ENCODE results near the gene SYT6. TPM values are rescaled to one million over a fixed set of nuclear protein-coding genes. Genes with fewer than 3 reads are reported as not detected.

Gene SYT6
- total RNA-seq, 1 experiment from 2014 or later = 77.2 TPM

GRCh38 chr1:114090738-114091505 lies 62.7 kb downstream of the SYT6 start:
- H3K27me3 Mint-ChIP-seq (ENCODE audit: low read depth) = no peaks in the 10 kb centered on the region; the same call in 1 of the 2 replicates
- H4K8ac ChIP-seq (replicated peaks; ENCODE audit: insufficient read length, low read depth, low read length) = no peak overlapping the region
- no CpG with 5 or more reads among the region's 11 CpGs for WGBS (ENCODE audit: extremely low coverage, insufficient read length, low lambda C conversion rate)
- no peak overlapping the region for H2BK20ac ChIP-seq (ENCODE audit: low read depth, low read length, poor library complexity, severe bottlenecking)
- no peak overlapping the region for H3K27ac ChIP-seq (ENCODE audit: insufficient read length, low read depth, low read length)
- H3K4ac ChIP-seq (ENCODE audit: low read depth, low read length) = no peak overlapping the region
- no peaks in the 10 kb centered on the region for H3K79me2 ChIP-seq (ENCODE audit: insufficient read depth, low read length)
- H3K27ac Mint-ChIP-seq = peak overlapping the region in 2 of 3 experiments; percentile 47 to 90; a peak in 3 of 7 replicates
- H2AFZ ChIP-seq (ENCODE audit: low read length) = no peak overlapping the region
- H3K14ac ChIP-seq (ENCODE audit: insufficient read depth, low read length) = no peak overlapping the region
- H3K56ac ChIP-seq (ENCODE audit: insufficient read length, low read depth, low read length) = no peak overlapping the region
- no peak overlapping the region for H2BK120ac ChIP-seq (ENCODE audit: low read depth, low read length, poor library complexity, severe bottlenecking)
- H3K4me3 Mint-ChIP-seq = no peak overlapping the region
- H3K9ac ChIP-seq (ENCODE audit: extremely low read depth, insufficient read length, low read length) = no peak overlapping the region
- H4K5ac ChIP-seq (ENCODE audit: insufficient read length, low read depth, low read length) = no peak overlapping the region
- H3K4me1 Mint-ChIP-seq = peaks cover 64 to 73% of the 10 kb centered on the region in 2 experiments
- H2AK5ac ChIP-seq (ENCODE audit: insufficient read length, low read length) = no peak overlapping the region
- no peaks in the 10 kb centered on the region for H3K79me1 ChIP-seq (ENCODE audit: insufficient read depth, low read depth, low read length, poor library complexity, severe bottlenecking)
- H2BK12ac ChIP-seq (ENCODE audit: insufficient read length, low read depth, low read length) = no peak overlapping the region
- no peaks in the 10 kb centered on the region for H4K20me1 ChIP-seq (ENCODE audit: control insufficient read depth, insufficient read depth, insufficient read length)
- peaks cover 10% of the 10 kb centered on the region for H3K4me1 ChIP-seq (ENCODE audit: insufficient read depth, low read length)
- H3K27me3 ChIP-seq (ENCODE audit: insufficient read depth, low read length) = no peaks in the 10 kb centered on the region; the same call in 1 of the 2 replicates
- no peak overlapping the region for H2BK5ac ChIP-seq (ENCODE audit: insufficient read length, low read length)
- no peaks in the 10 kb centered on the region for H3K9me3 ChIP-seq (ENCODE audit: control insufficient read depth, low read depth, low read length)
- H3T11ph ChIP-seq (ENCODE audit: low read length) = no peak overlapping the region
- peaks cover 6 to 7% of the 10 kb centered on the region in 2 experiments; a peak in 4 of 5 replicates for H3K9me3 Mint-ChIP-seq
- no peak overlapping the region for H2BK15ac ChIP-seq (ENCODE audit: low read depth, low read length)
- H3K23ac ChIP-seq (ENCODE audit: insufficient read length, low read depth, low read length) = no peak overlapping the region
- no peak overlapping the region for H3K4me2 ChIP-seq (ENCODE audit: insufficient read depth, insufficient read length, low read length)
- no peak for TF ChIP-seq CTCF (conservative IDR thresholded peaks at IDR 0.05)
- no peaks in the 10 kb centered on the region for H3K23me2 ChIP-seq (ENCODE audit: insufficient read length, low read depth, low read length, poor library complexity, severe bottlenecking)
- no peak overlapping the region for H4K91ac ChIP-seq (ENCODE audit: insufficient read length, low read depth, low read length)
- DNase-seq = no peak
- H3K18ac ChIP-seq (ENCODE audit: insufficient read length, low read depth, low read length) = no peak overlapping the region
- peaks cover 49 to 93% (median 89%) of the 10 kb centered on the region in 3 experiments for H3K36me3 Mint-ChIP-seq (ENCODE audit: insufficient read depth in 1 of 3, low read depth in 3 of 3)
